Raji (cell line): Measurements from ENCODE around the gene DMRTA2.

Experiments
- POLR2A ChIP-seq: IDR thresholded peaks from 2 replicates; pipeline ENCODE4 v1.6.1; 2011; ENCODE audit warnings: low read depth, low read length, control low read depth; ENCODE audit not compliant: insufficient read depth

Gene DMRTA2

GRCh38 chr1:50368179-50369007, 54.9 kb downstream of the DMRTA2 start:
- TF ChIP-seq POLR2A, result no peak
